ENCODE measurements around the gene AMBP. TPM values are rescaled to one million over a fixed set of nuclear protein-coding genes. Genes with fewer than 3 reads are reported as not detected.

AMBP gene
- total RNA-seq, 2 donors from 2014 or later: not detected

GRCh38 chr9:114078781-114079156, 669 bp upstream of the AMBP start:
- ATAC-seq (replicated peaks): no peak
- no peaks in the 10 kb centered on the region for H3K36me3 Mint-ChIP-seq (ENCODE audit: low read depth)
- H3K4me1 Mint-ChIP-seq: no peaks in the 10 kb centered on the region
- H3K27ac Mint-ChIP-seq: no peak overlapping the region
- no peaks in the 10 kb centered on the region for H3K9me3 Mint-ChIP-seq
- H3K4me3 Mint-ChIP-seq: no peak overlapping the region
- H3K27me3 Mint-ChIP-seq: peaks cover 13% of the 10 kb centered on the region

DNA sequence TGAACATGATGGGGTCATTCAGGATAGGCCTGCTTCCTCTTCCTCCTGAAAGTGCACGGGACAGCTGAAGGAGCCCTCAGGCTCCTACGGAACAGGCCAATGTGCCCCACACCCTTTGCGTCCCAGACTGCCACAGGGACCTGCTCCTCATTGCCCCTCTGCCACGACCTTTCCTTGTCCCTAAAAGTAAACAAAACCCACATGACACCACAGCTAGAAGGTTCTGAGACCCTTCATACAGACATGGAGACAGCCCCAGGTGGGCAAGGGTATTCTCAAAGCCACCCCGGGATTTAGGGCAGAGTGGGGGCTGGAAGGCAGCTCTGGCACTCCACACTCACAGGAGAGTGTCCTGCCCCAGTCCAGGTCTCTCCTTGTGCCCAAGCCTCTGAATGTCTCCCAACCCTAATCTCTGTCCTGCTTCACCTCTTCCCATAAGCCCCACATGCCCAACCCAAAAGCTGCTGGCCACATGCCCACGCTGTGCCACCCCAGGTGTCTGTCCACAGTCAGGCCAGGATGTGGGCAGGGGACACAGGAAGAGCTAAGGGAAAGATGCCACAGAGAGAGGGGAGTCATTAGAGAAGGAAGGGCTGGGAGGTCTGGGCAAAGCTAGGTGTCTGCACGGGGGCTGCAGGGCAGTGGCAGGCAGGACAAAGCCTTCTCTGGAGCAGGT, 800 bp downstream of the AMBP start:
- H3K27me3 Mint-ChIP-seq: peaks cover 13% of the 10 kb centered on the region
- H3K4me1 Mint-ChIP-seq: no peaks in the 10 kb centered on the region
- ATAC-seq (replicated peaks): no peak
- H3K27ac Mint-ChIP-seq: no peak overlapping the region
- H3K9me3 Mint-ChIP-seq: no peaks in the 10 kb centered on the region
- no peaks in the 10 kb centered on the region for H3K36me3 Mint-ChIP-seq (ENCODE audit: low read depth)
- no peak overlapping the region for H3K4me3 Mint-ChIP-seq

DNA sequence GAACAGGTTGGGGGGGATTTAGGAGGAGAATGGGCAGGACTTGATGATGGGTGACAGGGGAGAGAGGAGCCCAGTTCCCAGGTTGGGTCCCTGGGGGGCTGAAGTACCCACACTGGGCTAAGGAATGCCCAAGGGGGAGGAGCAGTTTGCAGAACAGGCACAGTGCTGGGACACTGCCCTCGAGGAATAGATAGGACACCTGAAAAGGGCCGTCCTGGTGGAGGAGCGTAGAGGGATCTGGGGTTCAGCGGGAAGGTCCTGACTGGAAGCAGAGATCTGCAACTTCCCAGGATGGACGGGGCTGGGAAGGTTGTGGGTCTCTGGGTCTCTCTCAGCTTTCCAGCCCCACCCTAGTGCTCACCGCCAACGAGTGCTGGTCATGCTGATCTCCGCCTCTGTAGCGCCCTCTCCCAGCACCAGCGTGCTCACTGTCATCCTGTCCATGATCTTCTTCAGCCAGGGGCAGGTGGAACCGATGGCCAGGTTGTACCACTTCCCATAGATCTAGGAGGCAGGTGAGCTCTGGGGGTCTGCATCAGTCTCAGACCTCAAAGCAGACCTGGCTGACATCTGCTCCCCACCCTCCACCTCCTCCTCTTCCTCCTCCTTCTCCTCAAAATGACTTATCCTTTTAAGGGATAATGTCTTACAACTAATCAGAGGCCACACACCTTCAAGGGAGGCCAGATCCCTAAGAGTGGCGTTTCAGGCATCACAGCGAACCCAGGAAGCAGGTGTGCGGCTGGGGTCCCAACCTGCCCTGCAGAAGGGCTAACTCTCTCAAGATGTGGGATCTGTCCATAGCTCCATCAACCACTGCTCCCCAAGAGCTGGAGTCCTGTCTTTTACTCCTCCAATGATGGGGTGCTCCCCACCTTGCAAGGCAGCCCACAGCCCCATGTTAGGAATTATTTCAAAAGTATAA, 1.6 kb downstream of the AMBP start:
- H3K27ac Mint-ChIP-seq: no peak overlapping the region
- peaks cover 13% of the 10 kb centered on the region for H3K27me3 Mint-ChIP-seq
- no peaks in the 10 kb centered on the region for H3K36me3 Mint-ChIP-seq (ENCODE audit: low read depth)
- H3K4me1 Mint-ChIP-seq: no peaks in the 10 kb centered on the region
- no peak overlapping the region for H3K4me3 Mint-ChIP-seq
- ATAC-seq (replicated peaks): no peak
- no peaks in the 10 kb centered on the region for H3K9me3 Mint-ChIP-seq

DNA sequence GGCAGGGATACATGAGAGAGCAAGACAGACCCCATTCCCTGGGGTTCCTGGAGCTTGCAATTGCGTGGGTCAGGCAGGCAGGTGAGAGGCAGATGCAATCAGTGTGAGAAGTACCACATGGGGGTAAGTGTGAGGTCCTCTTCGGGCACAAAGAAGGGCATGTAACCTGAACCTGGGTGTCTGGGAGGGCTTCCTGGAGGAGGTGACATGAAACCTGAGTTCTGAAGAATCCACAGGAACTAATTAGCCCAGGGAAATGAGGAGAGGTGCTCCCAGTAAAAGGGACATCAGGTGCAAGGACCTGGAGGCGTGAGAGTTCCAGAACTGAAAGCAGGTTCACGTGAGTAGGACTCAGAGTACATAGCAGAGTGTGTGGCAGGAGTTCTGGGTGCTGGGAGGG, 2.5 kb downstream of the AMBP start:
- Mint-ChIP-seq H3K4me1 (no peaks in the 10 kb centered on the region), H3K27ac (no peak overlapping the region), H3K36me3 (ENCODE audit: low read depth) (no peaks in the 10 kb centered on the region), H3K4me3 (no peak overlapping the region), H3K9me3 (no peaks in the 10 kb centered on the region), H3K27me3 (peaks cover 13% of the 10 kb centered on the region)
- no peak for ATAC-seq (replicated peaks)

DNA sequence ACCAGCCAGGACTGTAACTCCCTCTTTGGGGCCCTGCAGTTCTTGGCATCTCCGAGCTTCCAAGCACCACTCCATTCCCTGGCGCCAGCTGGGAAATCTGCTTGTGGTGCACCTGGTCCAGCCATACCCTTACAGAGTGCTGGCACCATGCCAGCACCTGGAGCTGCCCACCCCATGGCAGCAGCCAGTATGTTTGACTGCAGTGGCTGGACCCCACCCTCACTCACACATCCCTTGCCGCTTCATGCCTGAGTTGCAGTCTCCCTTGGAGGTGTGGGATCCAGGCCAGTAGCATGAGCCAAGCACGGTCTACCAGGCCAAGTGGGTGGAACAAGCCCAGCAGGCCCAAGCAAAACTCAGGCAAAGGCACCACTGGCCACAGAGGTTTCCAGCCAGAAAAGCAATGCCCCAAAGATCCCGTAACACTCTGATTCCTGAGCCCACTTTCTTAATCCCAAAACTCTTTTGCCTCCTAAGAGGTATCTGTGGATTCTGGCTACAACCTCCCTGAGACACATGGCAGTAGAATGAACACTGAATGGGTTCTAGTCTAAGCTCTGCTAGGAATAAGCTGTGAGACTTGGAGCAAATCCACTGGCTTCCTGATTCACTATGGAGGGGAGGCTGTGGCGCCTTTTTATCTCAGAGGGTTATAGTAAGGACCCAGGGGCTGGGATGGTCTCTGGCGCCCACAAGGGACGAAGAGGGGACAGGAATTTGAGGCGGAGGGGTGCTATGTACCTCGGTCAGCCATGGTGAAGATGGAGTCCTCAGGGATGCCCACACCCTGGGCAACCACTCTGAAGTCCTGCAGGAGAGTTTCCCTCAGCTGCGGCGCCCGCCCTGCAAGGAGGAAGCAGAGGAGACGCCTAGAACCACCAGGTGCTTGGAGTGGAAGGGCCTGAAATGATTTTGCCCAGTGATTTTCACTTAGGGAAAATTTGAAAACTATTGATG, 5.6 kb downstream of the AMBP start:
- no peak overlapping the region for H3K4me3 Mint-ChIP-seq

DNA sequence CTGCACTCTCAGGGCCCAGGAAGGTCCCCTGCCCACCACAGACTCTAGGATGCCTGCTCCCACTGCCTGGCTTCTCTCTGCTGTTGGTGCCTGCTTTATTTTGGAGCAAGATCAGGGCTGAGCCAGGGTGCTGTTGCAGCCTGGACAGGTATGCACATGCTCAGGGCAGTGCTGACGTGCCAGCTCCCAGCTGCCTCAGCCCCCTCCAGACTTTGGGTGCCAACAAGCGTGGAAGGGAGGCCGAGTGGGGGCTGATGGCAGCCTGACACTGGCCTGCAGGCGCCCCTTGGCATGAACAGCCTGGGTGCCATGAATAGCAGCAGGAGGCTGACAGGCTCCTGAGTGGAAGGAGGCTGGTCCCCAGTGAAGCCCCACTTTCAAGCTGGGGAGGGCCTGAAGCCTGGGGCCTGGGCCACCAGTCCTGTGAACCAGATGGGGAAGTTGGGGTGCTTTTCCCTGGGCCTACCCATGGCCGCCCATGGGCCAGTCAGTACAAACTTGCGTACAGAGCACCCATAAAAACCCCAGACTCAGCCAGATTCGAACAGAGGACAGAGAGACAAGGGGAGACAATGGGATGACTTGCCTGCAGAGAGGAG, 6.8 kb downstream of the AMBP start:
- no peaks in the 10 kb centered on the region for H3K4me1 Mint-ChIP-seq
- no peak overlapping the region for H3K4me3 Mint-ChIP-seq
- no peaks in the 10 kb centered on the region for H3K9me3 Mint-ChIP-seq
- no peaks in the 10 kb centered on the region for H3K36me3 Mint-ChIP-seq (ENCODE audit: low read depth)
- H3K27ac Mint-ChIP-seq: no peak overlapping the region
- peaks cover 13% of the 10 kb centered on the region for H3K27me3 Mint-ChIP-seq
- ATAC-seq (replicated peaks): no peak

More for the DNA sequence above, 5.6 kb downstream of the AMBP start:
- Mint-ChIP-seq H3K27me3 (peaks cover 13% of the 10 kb centered on the region), H3K9me3 (no peaks in the 10 kb centered on the region), H3K4me1 (no peaks in the 10 kb centered on the region), H3K36me3 (ENCODE audit: low read depth) (no peaks in the 10 kb centered on the region), H3K27ac (no peak overlapping the region)
- no peak for ATAC-seq (replicated peaks)

- Mint-ChIP-seq H3K27me3 (peaks cover 9% of the 10 kb centered on the region), H3K4me1 (no peaks in the 10 kb centered on the region), H3K9me3 (no peaks in the 10 kb centered on the region), H3K27ac (no peak overlapping the region), H3K36me3 (ENCODE audit: low read depth) (no peaks in the 10 kb centered on the region), H3K4me3 (no peak overlapping the region)
- no peak for ATAC-seq (replicated peaks)
Observed at GRCh38 chr9:114070188-114071103, 7.7 kb downstream of the AMBP start.

GRCh38 chr9:114069476-114070187, 8.5 kb downstream of the AMBP start:
- H3K27ac Mint-ChIP-seq: no peak overlapping the region
- H3K4me3 Mint-ChIP-seq: no peak overlapping the region
- no peak for ATAC-seq (replicated peaks)
- no peaks in the 10 kb centered on the region for H3K9me3 Mint-ChIP-seq
- peaks cover 4% of the 10 kb centered on the region for H3K27me3 Mint-ChIP-seq
- no peaks in the 10 kb centered on the region for H3K36me3 Mint-ChIP-seq (ENCODE audit: low read depth)
- H3K4me1 Mint-ChIP-seq: no peaks in the 10 kb centered on the region

- ATAC-seq (replicated peaks): no peak
- Mint-ChIP-seq H3K27ac (no peak overlapping the region), H3K4me3 (no peak overlapping the region), H3K27me3 (peaks cover 18% of the 10 kb centered on the region), H3K9me3 (no peaks in the 10 kb centered on the region), H3K36me3 (ENCODE audit: low read depth) (no peaks in the 10 kb centered on the region), H3K4me1 (no peaks in the 10 kb centered on the region)
Observed at GRCh38 chr9:114065304-114065703, 12.8 kb downstream of the AMBP start.

DNA sequence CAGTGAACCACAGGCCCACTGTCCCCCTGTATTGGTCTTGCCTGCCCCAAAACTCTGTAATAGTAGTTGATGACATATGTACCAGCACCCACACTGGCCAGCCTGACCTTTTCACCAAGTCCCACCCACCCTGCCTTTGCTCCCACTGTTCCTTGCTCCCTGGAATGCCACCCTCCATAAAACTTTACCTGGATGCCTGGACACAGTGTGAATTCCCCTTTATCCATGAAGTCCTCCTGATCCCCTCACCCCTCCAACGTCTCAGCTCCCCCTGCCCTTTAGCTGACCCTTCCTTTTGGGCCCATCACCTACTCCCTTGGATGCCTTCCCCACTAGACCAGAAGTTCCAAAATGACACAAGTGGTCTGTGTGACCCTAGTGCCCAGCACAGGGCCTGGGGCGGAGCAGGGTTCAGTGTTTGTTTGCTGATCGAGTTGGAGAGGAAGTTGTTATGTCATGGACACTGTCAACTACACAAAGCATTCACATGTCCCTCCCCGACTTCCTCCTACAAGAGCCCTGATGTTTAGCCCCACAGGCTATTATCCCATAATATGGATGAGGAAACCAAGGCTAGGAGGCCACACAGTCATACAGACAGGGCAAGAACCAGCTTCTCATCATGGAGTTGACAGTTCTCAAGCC, 16.1 kb downstream of the AMBP start:
- H3K4me3 Mint-ChIP-seq: no peak overlapping the region
- ATAC-seq (replicated peaks): no peak
- H3K4me1 Mint-ChIP-seq: no peaks in the 10 kb centered on the region
- H3K9me3 Mint-ChIP-seq: no peaks in the 10 kb centered on the region
- no peaks in the 10 kb centered on the region for H3K36me3 Mint-ChIP-seq (ENCODE audit: low read depth)
- H3K27me3 Mint-ChIP-seq: peaks cover 18% of the 10 kb centered on the region
- H3K27ac Mint-ChIP-seq: no peak overlapping the region

DNA sequence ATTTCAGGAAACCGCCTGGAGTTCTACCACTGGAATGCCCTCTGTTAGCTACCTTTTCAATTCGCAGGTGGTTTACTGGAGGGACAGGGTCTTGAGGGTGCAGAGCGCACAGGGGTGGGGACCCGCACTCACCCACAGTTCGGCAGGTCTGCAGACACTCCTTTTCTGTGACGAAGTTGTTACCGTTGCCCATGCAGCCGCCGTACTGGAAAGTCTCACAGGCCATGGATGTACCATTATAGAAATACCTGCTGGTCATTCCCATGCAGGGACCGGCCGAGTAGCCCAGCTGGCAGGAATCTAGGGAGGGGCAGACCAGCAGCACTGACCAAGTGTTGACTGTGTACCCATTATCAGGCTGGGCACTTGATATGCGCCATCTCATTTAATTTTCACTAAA, 16.8 kb downstream of the AMBP start:
- H3K36me3 Mint-ChIP-seq (ENCODE audit: low read depth): no peaks in the 10 kb centered on the region
- H3K4me3 Mint-ChIP-seq: no peak overlapping the region
- no peaks in the 10 kb centered on the region for H3K4me1 Mint-ChIP-seq
- H3K9me3 Mint-ChIP-seq: no peaks in the 10 kb centered on the region
- no peak overlapping the region for H3K27ac Mint-ChIP-seq
- ATAC-seq (replicated peaks): no peak
- H3K27me3 Mint-ChIP-seq: peaks cover 18% of the 10 kb centered on the region

DNA sequence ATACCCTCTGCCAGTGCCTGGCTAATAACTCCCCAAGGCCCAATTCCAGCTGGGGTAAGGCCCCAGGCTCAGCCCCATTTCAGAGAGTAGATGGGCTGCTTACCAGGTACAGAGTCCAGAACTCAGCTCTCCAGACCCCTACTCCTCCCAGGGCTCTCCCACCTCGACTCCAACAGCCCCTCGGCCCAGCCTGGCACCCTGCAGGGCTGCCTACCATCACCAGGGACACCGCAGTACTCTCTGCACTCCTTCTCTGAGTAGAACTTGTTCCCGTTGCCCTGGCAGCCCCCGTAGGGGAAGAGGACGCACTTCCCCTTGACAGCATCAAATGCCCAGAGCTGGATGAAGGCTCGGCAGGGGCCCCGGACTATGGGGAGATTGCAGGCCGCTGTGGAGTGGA, 17.4 kb downstream of the AMBP start:
- H3K27me3 Mint-ChIP-seq: peaks cover 18% of the 10 kb centered on the region
- no peaks in the 10 kb centered on the region for H3K36me3 Mint-ChIP-seq (ENCODE audit: low read depth)
- H3K27ac Mint-ChIP-seq: no peak overlapping the region
- no peaks in the 10 kb centered on the region for H3K4me1 Mint-ChIP-seq
- no peak overlapping the region for H3K4me3 Mint-ChIP-seq
- ATAC-seq (replicated peaks): no peak
- H3K9me3 Mint-ChIP-seq: no peaks in the 10 kb centered on the region

All from activated T-helper 17 cell treated with anti-CD3 and anti-CD28 coated beads, Interleukin-2, amount 50 U/mL, for 72 hours (primary cell).